MCF 10A (cell line): ENCODE data around the gene ABCC1. TPM values are rescaled to one million over a fixed set of nuclear protein-coding genes. Genes with fewer than 3 reads are reported as not detected.

Experiments used
- BruUV-seq: library from RNA; stranded (reverse); fragments of 400-500 nt; replicated peaks from 2 replicates; lab custom pipeline; 2021; lab: Mats Ljungman, UMichigan
- CTCF ChIA-PET: fragments of 300-600 bp; sonication (Branson Sonifier 250); formaldehyde crosslinking; extraction: SDS; loops from one replicate; lab custom pipeline; 2021; ENCODE audit warnings: antibody characterized with exemption, inconsistent platforms; lab: Yijun Ruan, JAX
- POLR2A ChIA-PET: fragments of 300-600, 350-650 bp; sonication (Branson Sonifier 250); formaldehyde crosslinking; extraction: SDS; loops from one replicate; lab custom pipeline; 2020; ENCODE audit warnings: antibody characterized with exemption, inconsistent platforms; lab: Yijun Ruan, JAX
- DNase-seq: peaks from one replicate; pipeline ENCODE4 v3.0.0-alpha.2; 2018; ENCODE audit not compliant: unreplicated experiment
- H3K27ac Mint-ChIP-seq: one replicate; pipeline ENCODE4 v1.8.0; 2022; ENCODE audit warnings: mild to moderate bottlenecking, low read depth, mixed read lengths; ENCODE audit not compliant: unreplicated experiment
- H3K27me3 Mint-ChIP-seq: one replicate; pipeline ENCODE4 v1.8.0; 2022; ENCODE audit warnings: mixed read lengths; ENCODE audit not compliant: insufficient read depth, unreplicated experiment
- H3K36me3 Mint-ChIP-seq: one replicate; pipeline ENCODE4 v1.8.0; 2022; ENCODE audit warnings: mild to moderate bottlenecking, moderate library complexity, mixed read lengths; ENCODE audit not compliant: insufficient read depth, unreplicated experiment
- H3K4me1 Mint-ChIP-seq: one replicate; pipeline ENCODE4 v1.8.0; 2022; ENCODE audit warnings: mixed read lengths; ENCODE audit not compliant: insufficient read depth, unreplicated experiment
- H3K4me3 Mint-ChIP-seq: one replicate; pipeline ENCODE4 v1.8.0; 2022; ENCODE audit warnings: mild to moderate bottlenecking, moderate library complexity, mixed read lengths; ENCODE audit not compliant: unreplicated experiment
- H3K9me3 Mint-ChIP-seq: one replicate; pipeline ENCODE4 v1.8.0; 2022; ENCODE audit warnings: mixed read lengths; ENCODE audit not compliant: unreplicated experiment
- CTCF ChIP-seq: fragments of 200-600 bp; IDR thresholded peaks from one replicate; pipeline ENCODE4 v1.8.0; 2022; ENCODE audit warnings: antibody characterized with exemption, mild to moderate bottlenecking; ENCODE audit not compliant: unreplicated experiment
- intact Hi-C: fragments of 100-400 bp; cut with micrococcal nuclease; formaldehyde crosslinking; loops from 2 replicates; pipeline ENCODE4 v1.14.1; 2022
- total RNA-seq: library from RNA; stranded (reverse); gene quantifications from 2 replicates; pipeline ENCODE4 v1.2.3, GENCODE V29; 2022

Gene ABCC1
- total RNA-seq, 1 experiment from 2014 or later: 72.5 TPM

- Mint-ChIP-seq H3K4me3 (no peak overlapping the region), H3K9me3 (peaks cover 7% of the 10 kb centered on the region), H3K27ac (no peak overlapping the region), H3K4me1 (no peaks in the 10 kb centered on the region), H3K27me3 (no peaks in the 10 kb centered on the region), H3K36me3 (peaks cover 5% of the 10 kb centered on the region)
- TF ChIP-seq CTCF: no peak
- no TSS peak for BruUV-seq
- ChIA-PET CTCF (interaction anchor here (0.6 to 1.0 kb wide), 3 partner anchors 32 to 400 kb away, joined by 3 to 4 read pairs (median 3); no protein-coding TSS in a partner anchor), POLR2A (interaction anchor here (0.6 kb wide), 1 partner anchor 34 kb away, joined by 3 read pairs; no protein-coding TSS in a partner anchor)
- intact Hi-C loops: no loop called here
- DNase-seq: no peak
These were observed 213.2 kb downstream of the ABCC1 start for GRCh38 chr16:16162591-16162990.

GRCh38 chr16:16163109-16163508 is 213.7 kb downstream of the ABCC1 start:
- Mint-ChIP-seq H3K9me3 (peaks cover 7% of the 10 kb centered on the region), H3K27ac (no peak overlapping the region), H3K4me3 (no peak overlapping the region), H3K27me3 (no peaks in the 10 kb centered on the region), H3K4me1 (no peaks in the 10 kb centered on the region), H3K36me3 (peaks cover 5% of the 10 kb centered on the region)
- ChIA-PET CTCF (interaction anchor here (0.6 to 1.7 kb wide), 4 partner anchors 20 to 264 kb away, joined by 3 to 4 read pairs (median 3); no protein-coding TSS in a partner anchor), POLR2A (interaction anchor here (0.6 kb wide), 1 partner anchor 34 kb away, joined by 3 read pairs; no protein-coding TSS in a partner anchor)
- BruUV-seq: no TSS peak
- TF ChIP-seq CTCF: no peak
- no peak for DNase-seq
- intact Hi-C loops: no loop called here

GRCh38 chr16:16163571-16163970 is 214.2 kb downstream of the ABCC1 start:
- POLR2A ChIA-PET: no interaction called here
- H3K27ac Mint-ChIP-seq: no peak overlapping the region
- H3K4me1 Mint-ChIP-seq: no peaks in the 10 kb centered on the region
- H3K36me3 Mint-ChIP-seq: peaks cover 5% of the 10 kb centered on the region
- H3K4me3 Mint-ChIP-seq: no peak overlapping the region
- no peak for DNase-seq
- CTCF ChIA-PET: interaction anchor here (0.7 to 1.7 kb wide), 2 partner anchors 21 to 31 kb away, joined by 3 read pairs; no protein-coding TSS in a partner anchor
- H3K9me3 Mint-ChIP-seq: peaks cover 7% of the 10 kb centered on the region
- TF ChIP-seq CTCF: no peak
- intact Hi-C loops: no loop called here
- no peaks in the 10 kb centered on the region for H3K27me3 Mint-ChIP-seq
- BruUV-seq: no TSS peak

GRCh38 chr16:16164243-16164642 is 214.8 kb downstream of the ABCC1 start:
- no peaks in the 10 kb centered on the region for H3K4me1 Mint-ChIP-seq
- H3K9me3 Mint-ChIP-seq: peaks cover 7% of the 10 kb centered on the region
- no peak for TF ChIP-seq CTCF
- CTCF ChIA-PET: interaction anchor here (1.7 kb wide), 1 partner anchor 21 kb away, joined by 3 read pairs; no protein-coding TSS in a partner anchor
- H3K27me3 Mint-ChIP-seq: no peaks in the 10 kb centered on the region
- no peak for DNase-seq
- POLR2A ChIA-PET: no interaction called here
- intact Hi-C loops: no loop called here
- H3K27ac Mint-ChIP-seq: no peak overlapping the region
- no peak overlapping the region for H3K4me3 Mint-ChIP-seq
- H3K36me3 Mint-ChIP-seq: peaks cover 5% of the 10 kb centered on the region
- BruUV-seq: no TSS peak
